SK-N-MC (cell line): ENCODE results near the gene RAD17.
"Not testable (repeated sequence)": the region's sequence is repeated elsewhere in the genome, so short reads cannot be mapped to it uniquely, and the experiment has no call there.

Source experiments
- DNase-seq: peaks from one replicate; pipeline ENCODE4 v3.0.0-alpha.2; 2011; ENCODE audit warnings: low read depth, low spot score
- H3K27ac ChIP-seq: fragments of 200-600 bp; sonication (generic); 2 replicates; pipeline ENCODE4 v1.5.1; 2016; ENCODE audit warnings: mixed run types
- H3K36me3 ChIP-seq: fragments of 200-600 bp; sonication (generic); 2 replicates; pipeline ENCODE4 v1.6.1; 2017; ENCODE audit warnings: antibody characterized with exemption, low read length, mixed read lengths; ENCODE audit not compliant: insufficient read depth
- H3K4me3 ChIP-seq: fragments of 200-600 bp; sonication (generic); 2 replicates; pipeline ENCODE4 v1.5.1; 2016
- H3K9ac ChIP-seq: fragments of 200-600 bp; sonication (generic); 2 replicates; pipeline ENCODE4 v1.8.0; 2017; ENCODE audit warnings: mixed run types, mixed read lengths; ENCODE audit not compliant: insufficient read length
- H3K9me3 ChIP-seq: fragments of 200-600 bp; sonication (generic); 2 replicates; pipeline ENCODE4 v1.6.1; 2017; ENCODE audit warnings: low read depth, mild to moderate bottlenecking, antibody characterized with exemption, low read length, moderate library complexity, mixed read lengths
- EZH2 ChIP-seq: fragments of 200-600 bp; sonication (generic); IDR thresholded peaks from one replicate; pipeline ENCODE4 v1.6.1; 2017; ENCODE audit warnings: antibody characterized with exemption
- FOXP2 ChIP-seq: optimal IDR thresholded peaks from 2 replicates; pipeline ENCODE3; 2011; ENCODE audit warnings: mild to moderate bottlenecking, moderate library complexity; ENCODE audit not compliant: insufficient read depth; ENCODE audit errors: extremely low read length, control extremely low read depth
- POLR2AphosphoS5 ChIP-seq: IDR thresholded peaks from 2 replicates; pipeline ENCODE4 v1.6.1; 2012; ENCODE audit warnings: mild to moderate bottlenecking, low read depth, low read length, borderline replicate concordance

RAD17 gene

DNA sequence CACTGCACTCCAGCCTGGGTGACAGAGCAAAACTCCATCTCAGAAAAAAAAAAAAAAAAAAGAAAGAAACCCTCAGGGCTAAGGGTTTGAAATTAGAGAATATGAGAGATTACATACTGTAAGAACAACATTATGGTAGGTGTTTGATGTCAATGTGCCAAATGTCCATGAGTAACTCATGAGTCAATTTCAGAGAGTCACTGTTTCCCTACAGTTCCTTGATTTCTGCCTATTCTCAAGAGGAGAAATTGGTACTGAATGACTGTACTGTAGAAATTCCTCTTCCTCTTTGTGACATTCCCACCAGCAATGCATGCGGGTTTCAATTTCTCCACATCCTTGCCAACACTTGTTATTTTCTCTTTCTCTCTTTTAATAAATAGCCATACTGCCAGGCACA is 80.5 kb downstream of the RAD17 start:
- H3K9ac ChIP-seq: no peak overlapping the region
- H3K9me3 ChIP-seq: no peaks in the 10 kb centered on the region; the same call in 1 of the 2 replicates
- no peak overlapping the region for H3K4me3 ChIP-seq

DNA sequence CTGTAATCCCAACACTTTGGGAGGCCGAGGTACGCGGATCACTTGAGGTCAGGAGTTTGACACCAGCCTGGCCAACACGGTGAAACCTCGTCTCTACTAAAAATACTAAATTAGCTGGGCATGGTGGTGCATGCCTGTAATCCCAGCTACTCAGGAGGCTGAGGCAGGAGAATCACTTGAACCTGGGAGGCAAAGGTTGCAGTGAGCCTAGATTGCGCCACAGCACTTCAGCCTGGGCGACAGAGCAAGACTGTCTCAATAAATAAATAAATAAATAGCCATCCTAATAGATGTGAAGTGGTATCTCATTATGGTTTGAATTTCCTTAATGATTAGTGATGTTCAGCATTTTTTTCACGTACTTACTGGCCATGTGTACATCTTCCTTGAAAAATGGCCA is 80.9 kb downstream of the RAD17 start:
- H3K9me3 ChIP-seq, DNase-seq, H3K36me3 ChIP-seq, H3K9ac ChIP-seq, H3K27ac ChIP-seq, H3K4me3 ChIP-seq: not testable (repeated sequence)

More for the DNA sequence above, 80.5 kb downstream of the RAD17 start:
- DNase-seq: no peak
- Histone ChIP-seq H3K27ac (no peak overlapping the region), H3K36me3 (no peaks in the 10 kb centered on the region)
- TF ChIP-seq POLR2AphosphoS5 (no peak), EZH2 (no peak), FOXP2 (no peak)

DNA sequence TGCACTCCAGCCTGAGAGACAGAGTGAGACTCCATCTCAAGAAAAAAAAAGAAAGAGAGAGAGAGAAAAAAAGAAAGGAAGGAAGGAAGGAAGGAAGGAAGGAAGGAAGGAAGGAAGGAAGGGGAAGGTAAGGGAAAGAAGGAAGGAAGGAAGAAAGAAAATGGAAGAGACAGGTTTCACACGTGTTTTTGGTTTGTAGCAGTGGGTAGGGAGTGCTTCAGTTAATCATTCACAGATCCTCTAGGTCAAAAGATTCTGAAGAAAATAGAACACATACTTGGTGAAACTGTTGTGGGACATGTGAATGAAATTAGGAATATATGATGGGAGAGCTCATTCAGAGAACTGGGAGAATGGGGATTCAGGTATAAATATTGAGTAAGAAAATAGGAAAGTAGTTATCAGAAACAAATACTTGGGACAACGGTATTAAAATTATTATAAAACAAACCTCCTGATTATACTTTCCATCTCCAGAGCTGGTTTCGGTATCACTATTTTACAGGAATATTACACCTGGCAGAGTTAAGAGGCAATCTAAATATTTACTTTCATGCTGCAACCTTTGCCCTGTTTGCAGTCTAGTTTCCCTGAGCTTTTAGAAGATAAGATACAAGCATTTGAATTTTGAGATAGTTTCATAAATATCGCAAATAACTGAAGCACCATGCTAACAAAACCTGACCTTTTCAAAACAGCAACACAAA is 82.5 kb downstream of the RAD17 start:
- no peaks in the 10 kb centered on the region for H3K36me3 ChIP-seq
- peak overlapping the region; percentile 28 for H3K4me3 ChIP-seq
- peak; percentile 37 for DNase-seq
- peak overlapping the region; percentile 93 for H3K27ac ChIP-seq
- H3K9me3 ChIP-seq: no peaks in the 10 kb centered on the region; the same call in 1 of the 2 replicates
- no peak overlapping the region for H3K9ac ChIP-seq
- TF ChIP-seq EZH2: no peak
- TF ChIP-seq POLR2AphosphoS5: peak; percentile 23; the same call in 1 of the 2 replicates

DNA sequence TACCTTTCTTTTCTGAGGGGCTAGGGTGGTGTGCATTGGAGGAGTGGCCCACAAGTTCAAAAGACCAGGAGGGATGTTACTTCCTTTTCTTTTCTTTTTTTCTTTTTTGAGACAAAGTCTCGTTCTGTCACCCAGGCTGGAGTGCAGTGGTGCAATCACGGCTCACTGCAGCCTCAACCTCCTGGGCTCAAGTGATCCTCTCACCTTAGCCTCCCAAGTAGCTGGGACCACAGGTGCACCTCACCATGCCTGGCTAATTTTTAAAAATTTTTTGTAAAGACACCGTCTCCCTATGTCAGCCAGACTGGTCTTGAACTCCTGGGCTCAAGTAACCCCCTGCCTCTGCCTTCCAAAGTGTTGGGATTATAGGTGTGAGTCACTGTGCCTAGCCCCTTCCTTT is 83.9 kb downstream of the RAD17 start:
- not testable (repeated sequence) for H3K9ac ChIP-seq, H3K36me3 ChIP-seq, H3K27ac ChIP-seq, H3K4me3 ChIP-seq, H3K9me3 ChIP-seq, DNase-seq

DNA sequence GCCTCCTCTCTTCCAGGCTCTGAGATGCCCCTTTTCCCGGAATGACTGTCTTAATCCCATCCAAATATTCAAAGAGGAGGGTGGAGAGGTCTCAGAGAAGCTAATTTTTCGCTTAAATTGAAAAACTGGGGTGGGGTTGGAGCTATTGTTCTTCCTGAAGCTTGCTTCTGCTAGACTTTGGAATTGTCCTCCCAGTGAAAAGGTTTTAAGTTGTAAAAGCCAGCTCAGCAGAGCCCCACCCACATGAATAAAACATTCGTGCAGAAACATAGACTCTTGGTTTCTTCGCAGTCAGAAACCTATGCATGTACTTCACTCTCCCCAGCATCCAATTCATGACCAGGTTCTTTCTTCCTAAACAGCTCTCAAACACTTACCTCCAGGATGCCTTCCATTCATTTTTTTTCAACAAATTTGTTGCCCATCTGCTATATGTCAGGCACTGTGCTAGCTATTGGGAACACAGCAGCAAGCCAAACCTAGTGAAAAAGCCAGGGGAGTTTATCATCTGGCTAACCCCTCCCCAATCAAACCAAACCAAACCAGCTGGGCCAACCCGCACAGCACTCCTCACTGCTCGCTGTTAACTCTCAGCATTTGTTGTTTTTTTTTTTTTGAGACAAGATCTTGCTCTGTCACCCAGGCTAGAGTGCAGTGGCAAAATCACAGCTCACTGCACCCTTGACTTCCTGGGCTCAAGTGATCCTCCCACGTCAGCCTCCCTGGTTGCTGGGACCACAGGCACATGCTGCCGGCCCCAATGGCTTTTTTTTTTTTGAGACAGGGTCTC is 85.0 kb downstream of the RAD17 start:
- Histone ChIP-seq H3K27ac (peak overlapping the region; percentile 95), H3K36me3 (no peaks in the 10 kb centered on the region)
- peak; percentile 32 for DNase-seq

DNA sequence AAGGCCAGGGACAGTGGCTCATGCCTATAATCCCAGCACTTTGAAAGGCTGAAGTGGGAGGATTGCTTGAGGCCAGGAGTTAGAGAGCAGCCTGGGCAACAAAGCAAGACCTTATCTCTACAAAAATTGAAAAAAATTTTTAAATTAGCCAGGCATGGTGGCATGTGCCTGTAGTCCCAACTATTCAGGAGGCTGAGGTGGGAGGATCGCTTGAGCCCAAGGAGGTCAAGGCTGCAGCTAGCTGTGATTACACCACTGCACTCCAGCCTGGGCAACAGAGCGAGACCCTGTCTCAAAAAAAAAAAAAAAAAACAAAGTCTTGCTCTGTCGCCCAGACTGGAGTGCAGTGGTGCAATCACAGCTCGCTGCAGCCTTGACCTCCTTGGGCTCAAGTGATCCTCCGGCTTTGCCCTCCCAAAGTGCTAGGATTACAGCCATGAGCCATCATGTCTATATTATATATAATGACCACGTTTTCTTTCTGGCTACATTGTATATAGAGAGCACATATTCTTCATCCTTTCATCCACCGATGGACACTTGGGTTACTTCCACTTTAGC is 85.9 kb downstream of the RAD17 start:
- not testable (repeated sequence) for H3K4me3 ChIP-seq, H3K36me3 ChIP-seq, H3K9ac ChIP-seq, H3K9me3 ChIP-seq, H3K27ac ChIP-seq, DNase-seq

More for the DNA sequence above, 85.0 kb downstream of the RAD17 start:
- no peak for TF ChIP-seq EZH2
- TF ChIP-seq POLR2AphosphoS5: no peak
- no peak for TF ChIP-seq FOXP2
- Histone ChIP-seq H3K4me3 (peak overlapping the region; percentile 63), H3K9me3 (no peaks in the 10 kb centered on the region; the same call in 1 of the 2 replicates), H3K9ac (peak overlapping the region; percentile 70)

DNA sequence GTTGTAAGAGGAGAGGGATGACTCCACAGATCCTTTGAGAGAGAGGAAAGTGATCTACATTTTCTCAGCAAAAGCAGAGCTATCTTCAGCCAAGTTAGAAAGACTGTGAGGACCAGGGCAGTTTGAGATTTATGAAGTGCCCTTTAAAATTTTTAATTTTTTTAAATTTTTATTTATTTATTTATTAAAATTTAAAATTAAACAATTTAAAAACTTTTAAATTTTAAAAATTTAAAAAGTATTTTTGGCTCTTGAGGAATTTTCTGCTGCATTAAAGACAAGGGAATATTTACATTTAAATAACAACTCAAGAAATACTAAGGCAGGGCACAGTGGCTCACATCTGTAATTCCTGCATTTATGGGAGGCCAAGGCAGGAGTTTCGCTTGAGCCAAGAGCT is 92.6 kb downstream of the RAD17 start:
- Histone ChIP-seq H3K9me3 (no peaks in the 10 kb centered on the region), H3K27ac (no peak overlapping the region), H3K9ac (no peak overlapping the region), H3K4me3 (no peak overlapping the region), H3K36me3 (no peaks in the 10 kb centered on the region)
- TF ChIP-seq FOXP2: no peak
- no peak for TF ChIP-seq POLR2AphosphoS5
- TF ChIP-seq EZH2: no peak
- DNase-seq: no peak
